Activated CD4-positive, alpha-beta T cell treated with anti-CD3 and anti-CD28 coated beads, Interleukin-2, amount 10 ng/mL, durations not matched to agents 24 days and 14 days (primary cell): ENCODE results near the gene SLC6A13. TPM values are rescaled to one million over a fixed set of nuclear protein-coding genes. Genes with fewer than 3 reads are reported as not detected.

Source experiments
- DNase-seq: peaks from one replicate; pipeline ENCODE4 v3.0.0; 2022
- H3K27ac Mint-ChIP-seq: one replicate; pipeline ENCODE4 v1.8.0; 2022; ENCODE audit warnings: mild to moderate bottlenecking, mixed read lengths
- H3K27me3 Mint-ChIP-seq: one replicate; pipeline ENCODE4 v1.8.0; 2022; ENCODE audit warnings: mixed read lengths
- H3K36me3 Mint-ChIP-seq: one replicate; pipeline ENCODE4 v1.8.0; 2022; ENCODE audit warnings: low read depth, mild to moderate bottlenecking, mixed read lengths
- H3K4me1 Mint-ChIP-seq: one replicate; pipeline ENCODE4 v1.8.0; 2021; ENCODE audit warnings: mixed read lengths
- H3K4me3 Mint-ChIP-seq: one replicate; pipeline ENCODE4 v1.8.0; 2022; ENCODE audit warnings: mild to moderate bottlenecking, moderate library complexity, mixed read lengths
- H3K9me3 Mint-ChIP-seq: one replicate; pipeline ENCODE4 v1.8.0; 2021; ENCODE audit warnings: mixed read lengths
- intact Hi-C: fragments of 100-400 bp; cut with micrococcal nuclease; formaldehyde crosslinking; loops from one replicate; pipeline ENCODE4 v1.15.1; 2023
- total RNA-seq: library from RNA; stranded (reverse); gene quantifications from 2 replicates; pipeline ENCODE4 v1.2.3, GENCODE V29; 2022

SLC6A13 gene
- total RNA-seq, 1 donor from 2014 or later: not detected

- no peak for DNase-seq
- intact Hi-C loops: no loop called here
- H3K27me3 Mint-ChIP-seq: peaks cover 8% of the 10 kb centered on the region
- H3K4me1 Mint-ChIP-seq: no peaks in the 10 kb centered on the region
- no peaks in the 10 kb centered on the region for H3K9me3 Mint-ChIP-seq
- no peaks in the 10 kb centered on the region for H3K36me3 Mint-ChIP-seq
- no peak overlapping the region for H3K4me3 Mint-ChIP-seq
- no peak overlapping the region for H3K27ac Mint-ChIP-seq
Measured at GRCh38 chr12:211639-212414, 50.8 kb downstream of the SLC6A13 start.

DNA sequence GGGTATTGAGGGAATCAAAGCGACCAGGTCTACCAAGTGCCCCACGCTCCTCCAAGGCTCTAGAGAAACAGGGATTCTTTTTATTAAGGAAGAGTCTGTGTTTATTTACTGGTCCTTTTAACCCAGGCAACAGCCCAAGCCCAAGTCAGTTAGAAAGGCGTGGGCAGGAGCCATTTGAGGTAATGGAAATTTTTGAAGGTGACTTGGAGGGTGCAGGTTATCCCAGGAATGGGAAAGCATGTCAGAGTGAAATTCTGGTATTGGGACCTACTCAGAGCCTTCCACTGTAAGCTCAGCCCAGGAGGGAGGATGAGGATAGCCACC is 51.5 kb downstream of the SLC6A13 start:
- Mint-ChIP-seq H3K27ac (no peak overlapping the region), H3K4me1 (no peaks in the 10 kb centered on the region), H3K36me3 (no peaks in the 10 kb centered on the region), H3K4me3 (no peak overlapping the region), H3K27me3 (peaks cover 8% of the 10 kb centered on the region), H3K9me3 (no peaks in the 10 kb centered on the region)
- DNase-seq: no peak
- intact Hi-C loops: no loop called here

DNA sequence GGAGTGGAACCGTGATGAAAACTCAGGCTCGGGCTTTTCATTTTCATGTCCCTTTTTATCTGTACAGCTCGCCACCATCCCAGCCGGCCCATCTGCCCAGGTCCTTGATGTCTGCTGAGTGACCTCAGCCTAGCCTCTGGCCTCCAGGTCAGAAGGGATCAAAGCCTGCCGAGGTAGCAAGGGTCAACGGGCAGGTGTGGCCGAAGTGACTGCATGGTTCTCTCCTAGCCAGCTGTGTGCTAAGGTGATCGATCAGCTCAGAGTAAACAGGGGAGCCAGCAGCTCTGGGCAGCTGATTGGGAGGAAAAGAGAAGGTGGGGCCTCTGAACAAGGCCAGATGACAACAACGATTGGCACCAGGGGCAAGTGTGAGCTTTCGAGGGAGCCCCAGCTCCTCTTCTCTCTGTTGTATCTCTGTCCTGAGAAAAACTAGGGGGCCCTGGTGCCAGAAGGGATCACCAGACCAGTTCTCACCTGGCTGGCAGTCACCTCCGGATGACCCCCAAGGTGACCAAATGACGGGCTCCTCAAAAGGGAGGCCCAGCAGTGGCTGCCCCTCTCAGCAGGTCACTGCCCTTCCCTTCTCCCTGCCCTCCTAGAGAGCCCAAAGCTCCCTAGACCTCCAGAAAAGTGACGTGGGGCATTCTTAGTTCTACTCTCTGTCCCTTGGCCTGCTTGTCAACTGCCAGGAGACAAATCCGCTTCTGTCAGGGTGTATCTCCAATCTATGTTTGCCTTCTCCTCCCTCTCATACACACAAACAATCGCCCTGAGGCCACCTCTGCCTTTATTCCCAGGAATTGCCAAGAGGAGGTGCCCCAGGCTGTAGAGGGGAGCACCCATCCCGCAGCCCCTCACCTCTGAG is 52.1 kb downstream of the SLC6A13 start:
- Mint-ChIP-seq H3K36me3 (no peaks in the 10 kb centered on the region), H3K27ac (no peak overlapping the region), H3K4me3 (no peak overlapping the region), H3K4me1 (no peaks in the 10 kb centered on the region), H3K9me3 (no peaks in the 10 kb centered on the region), H3K27me3 (peaks cover 10% of the 10 kb centered on the region)
- intact Hi-C loops: no loop called here
- no peak for DNase-seq

- peaks cover 14% of the 10 kb centered on the region for H3K27me3 Mint-ChIP-seq
- no peaks in the 10 kb centered on the region for H3K36me3 Mint-ChIP-seq
- intact Hi-C loops: no loop called here
- no peaks in the 10 kb centered on the region for H3K9me3 Mint-ChIP-seq
- H3K4me3 Mint-ChIP-seq: no peak overlapping the region
- no peak for DNase-seq
- H3K27ac Mint-ChIP-seq: no peak overlapping the region
- H3K4me1 Mint-ChIP-seq: no peaks in the 10 kb centered on the region
Measured at GRCh38 chr12:209851-210250, 52.8 kb downstream of the SLC6A13 start.

GRCh38 chr12:209246-209645 is 53.4 kb downstream of the SLC6A13 start:
- Mint-ChIP-seq H3K27ac (no peak overlapping the region), H3K9me3 (no peaks in the 10 kb centered on the region), H3K27me3 (peaks cover 17% of the 10 kb centered on the region), H3K4me3 (no peak overlapping the region), H3K36me3 (no peaks in the 10 kb centered on the region), H3K4me1 (no peaks in the 10 kb centered on the region)
- intact Hi-C loops: no loop called here
- no peak for DNase-seq

GRCh38 chr12:208813-209212 is 53.8 kb downstream of the SLC6A13 start:
- H3K36me3 Mint-ChIP-seq: no peaks in the 10 kb centered on the region
- H3K27me3 Mint-ChIP-seq: peaks cover 17% of the 10 kb centered on the region
- no peak for DNase-seq
- no peaks in the 10 kb centered on the region for H3K4me1 Mint-ChIP-seq
- intact Hi-C loops: no loop called here
- no peak overlapping the region for H3K4me3 Mint-ChIP-seq
- no peak overlapping the region for H3K27ac Mint-ChIP-seq
- no peaks in the 10 kb centered on the region for H3K9me3 Mint-ChIP-seq

- no peaks in the 10 kb centered on the region for H3K4me1 Mint-ChIP-seq
- H3K27ac Mint-ChIP-seq: no peak overlapping the region
- no peak overlapping the region for H3K4me3 Mint-ChIP-seq
- no peaks in the 10 kb centered on the region for H3K9me3 Mint-ChIP-seq
- H3K36me3 Mint-ChIP-seq: no peaks in the 10 kb centered on the region
- no peak for DNase-seq
- peaks cover 16% of the 10 kb centered on the region for H3K27me3 Mint-ChIP-seq
- intact Hi-C loops: no loop called here
Measured at GRCh38 chr12:207804-208203, 54.8 kb downstream of the SLC6A13 start.

- Mint-ChIP-seq H3K36me3 (no peaks in the 10 kb centered on the region), H3K27me3 (peaks cover 22% of the 10 kb centered on the region), H3K27ac (no peak overlapping the region), H3K9me3 (no peaks in the 10 kb centered on the region), H3K4me1 (no peaks in the 10 kb centered on the region), H3K4me3 (no peak overlapping the region)
- DNase-seq: no peak
- intact Hi-C loops: no loop called here
Measured at GRCh38 chr12:206746-207440, 55.7 kb downstream of the SLC6A13 start.

GRCh38 chr12:205026-205425 is 57.6 kb downstream of the SLC6A13 start:
- peaks cover 30% of the 10 kb centered on the region for H3K27me3 Mint-ChIP-seq
- no peak overlapping the region for H3K27ac Mint-ChIP-seq
- DNase-seq: no peak
- H3K4me1 Mint-ChIP-seq: no peaks in the 10 kb centered on the region
- intact Hi-C loops: no loop called here
- no peaks in the 10 kb centered on the region for H3K36me3 Mint-ChIP-seq
- no peaks in the 10 kb centered on the region for H3K9me3 Mint-ChIP-seq
- no peak overlapping the region for H3K4me3 Mint-ChIP-seq

DNA sequence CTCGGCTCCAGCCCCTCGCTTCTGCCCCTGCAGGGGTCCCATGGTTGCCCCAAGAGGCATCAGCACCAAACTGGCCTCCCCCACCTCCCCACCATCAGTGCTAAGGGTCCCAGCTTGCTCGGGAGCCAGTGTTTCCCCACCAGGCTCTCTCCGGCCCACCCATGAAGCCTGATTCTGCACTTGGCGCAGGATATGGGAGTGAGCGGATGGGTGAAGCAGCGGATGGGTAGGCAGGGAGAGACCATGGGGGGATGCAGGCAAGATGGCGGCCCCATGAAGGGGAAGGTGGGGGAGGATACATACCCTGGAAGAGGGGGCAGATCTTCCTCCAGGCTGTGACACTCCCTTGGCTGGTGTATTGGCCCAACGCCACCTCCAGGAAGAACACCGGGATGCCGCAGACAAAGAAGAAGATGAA is 58.4 kb downstream of the SLC6A13 start:
- no peaks in the 10 kb centered on the region for H3K4me1 Mint-ChIP-seq
- no peak for DNase-seq
- H3K27ac Mint-ChIP-seq: no peak overlapping the region
- intact Hi-C loops: no loop called here
- no peaks in the 10 kb centered on the region for H3K36me3 Mint-ChIP-seq
- H3K9me3 Mint-ChIP-seq: no peaks in the 10 kb centered on the region
- no peak overlapping the region for H3K4me3 Mint-ChIP-seq
- H3K27me3 Mint-ChIP-seq: peaks cover 30% of the 10 kb centered on the region

DNA sequence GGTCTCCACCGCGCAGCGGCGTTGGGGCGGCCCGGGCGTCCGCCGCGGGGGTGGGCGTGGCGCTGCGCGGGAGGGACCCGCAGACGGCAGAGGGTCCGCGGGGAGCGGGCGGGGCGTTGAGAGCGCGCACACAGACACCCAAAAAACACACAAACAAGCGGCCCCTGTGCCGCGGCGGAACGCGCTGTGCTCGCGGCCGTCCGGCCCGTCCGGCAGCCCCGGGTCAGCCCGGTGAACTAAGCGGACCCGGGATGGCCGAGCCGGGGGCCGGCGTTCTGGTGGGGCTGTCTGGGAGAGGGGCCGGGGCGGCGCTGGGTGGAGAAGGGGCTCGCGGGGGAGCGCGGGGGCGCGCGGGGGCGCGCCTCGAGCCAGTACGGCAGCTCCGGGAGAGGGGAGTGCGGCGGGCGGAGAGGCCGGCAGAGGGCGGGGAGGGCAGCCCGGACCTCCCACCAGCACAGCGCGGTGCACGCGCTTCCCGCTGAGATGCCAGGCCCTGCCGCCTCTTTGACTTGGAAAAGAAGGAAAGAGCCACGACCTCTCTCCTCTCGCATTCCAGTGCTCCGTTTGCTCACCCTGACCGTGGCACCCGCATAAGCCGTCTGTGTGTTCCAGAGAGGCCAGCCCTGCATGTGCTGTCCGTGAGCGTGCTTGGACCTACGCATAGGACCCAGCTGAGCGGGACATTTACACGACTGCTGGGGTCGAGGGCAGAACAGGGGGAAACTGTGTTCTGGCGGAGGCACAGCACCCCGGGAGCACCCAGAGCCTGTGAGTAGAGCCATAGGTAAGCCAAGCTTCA is 59.0 kb downstream of the SLC6A13 start:
- Mint-ChIP-seq H3K4me3 (no peak overlapping the region), H3K27ac (no peak overlapping the region), H3K27me3 (peaks cover 30% of the 10 kb centered on the region), H3K9me3 (no peaks in the 10 kb centered on the region), H3K4me1 (no peaks in the 10 kb centered on the region), H3K36me3 (no peaks in the 10 kb centered on the region)
- intact Hi-C loops: no loop called here
- DNase-seq: no peak

DNA sequence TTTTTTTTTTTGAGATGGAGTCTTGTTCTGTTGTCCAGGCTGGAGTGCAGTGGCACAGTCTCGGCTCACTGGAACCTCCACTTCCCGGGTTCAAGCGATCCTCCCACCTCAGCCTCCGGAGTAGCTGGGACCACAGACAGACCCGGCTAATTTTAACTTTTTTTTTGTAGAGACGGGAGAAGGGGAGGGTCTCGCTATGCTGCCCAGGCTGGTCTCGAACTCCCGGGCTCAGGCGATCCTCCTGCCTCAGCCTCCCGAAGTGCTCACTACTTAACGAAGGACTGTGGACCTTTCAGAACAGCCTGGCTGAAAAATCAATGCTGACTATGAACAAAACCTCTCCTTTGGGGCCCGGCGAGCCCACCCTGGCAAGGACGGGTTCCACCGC is 59.6 kb downstream of the SLC6A13 start:
- peaks cover 30% of the 10 kb centered on the region for H3K27me3 Mint-ChIP-seq

GRCh38 chr12:202081-202731 is 60.4 kb downstream of the SLC6A13 start:
- peaks cover 30% of the 10 kb centered on the region for H3K27me3 Mint-ChIP-seq
- no peak overlapping the region for H3K4me3 Mint-ChIP-seq
- H3K36me3 Mint-ChIP-seq: no peaks in the 10 kb centered on the region

More for the DNA sequence above, 59.6 kb downstream of the SLC6A13 start:
- no peak for DNase-seq
- Mint-ChIP-seq H3K4me3 (no peak overlapping the region), H3K9me3 (no peaks in the 10 kb centered on the region), H3K27ac (no peak overlapping the region), H3K36me3 (no peaks in the 10 kb centered on the region), H3K4me1 (no peaks in the 10 kb centered on the region)
- intact Hi-C loops: no loop called here

More at GRCh38 chr12:202081-202731, 60.4 kb downstream of the SLC6A13 start:
- no peaks in the 10 kb centered on the region for H3K9me3 Mint-ChIP-seq
- DNase-seq: no peak
- intact Hi-C loops: no loop called here
- no peaks in the 10 kb centered on the region for H3K4me1 Mint-ChIP-seq
- H3K27ac Mint-ChIP-seq: peak overlapping the region; percentile 0
